Prostate gland (tissue), 2 donors: ENCODE data around the gene SLC45A3.

Experiments used
- POLR2A ChIP-seq: fragments of 450-650 bp; IDR thresholded peaks from one replicate; pipeline ENCODE4 v1.6.1; 2016; ENCODE audit warnings: antibody characterized with exemption, mild to moderate bottlenecking
- TF ChIP-seq, protein P1 (sequence below), 4 experiments: fragments of 200-600 bp in 2 of 4; fragments of 450-650 bp in 2 of 4; sonication (generic) in 2 of 4; IDR thresholded peaks; 1 replicate in 3 of 4; 2 replicates in 1 of 4; pipeline ENCODE4 v1.5.1; 2016 to 2019; ENCODE audit warnings: antibody characterized with exemption in 4 of 4, mild to moderate bottlenecking in 2 of 4, moderate library complexity in 2 of 4

- TF ChIP-seq, protein P1, sequence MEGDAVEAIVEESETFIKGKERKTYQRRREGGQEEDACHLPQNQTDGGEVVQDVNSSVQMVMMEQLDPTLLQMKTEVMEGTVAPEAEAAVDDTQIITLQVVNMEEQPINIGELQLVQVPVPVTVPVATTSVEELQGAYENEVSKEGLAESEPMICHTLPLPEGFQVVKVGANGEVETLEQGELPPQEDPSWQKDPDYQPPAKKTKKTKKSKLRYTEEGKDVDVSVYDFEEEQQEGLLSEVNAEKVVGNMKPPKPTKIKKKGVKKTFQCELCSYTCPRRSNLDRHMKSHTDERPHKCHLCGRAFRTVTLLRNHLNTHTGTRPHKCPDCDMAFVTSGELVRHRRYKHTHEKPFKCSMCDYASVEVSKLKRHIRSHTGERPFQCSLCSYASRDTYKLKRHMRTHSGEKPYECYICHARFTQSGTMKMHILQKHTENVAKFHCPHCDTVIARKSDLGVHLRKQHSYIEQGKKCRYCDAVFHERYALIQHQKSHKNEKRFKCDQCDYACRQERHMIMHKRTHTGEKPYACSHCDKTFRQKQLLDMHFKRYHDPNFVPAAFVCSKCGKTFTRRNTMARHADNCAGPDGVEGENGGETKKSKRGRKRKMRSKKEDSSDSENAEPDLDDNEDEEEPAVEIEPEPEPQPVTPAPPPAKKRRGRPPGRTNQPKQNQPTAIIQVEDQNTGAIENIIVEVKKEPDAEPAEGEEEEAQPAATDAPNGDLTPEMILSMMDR (IDR thresholded peaks at IDR 0.05) = no peak
- TF ChIP-seq POLR2A = no peak
Observed at GRCh38 chr1:205662791-205663190, 17.5 kb downstream of the SLC45A3 start.
